ENCODE results near the gene BRCA2.

BRCA2 gene

DNA sequence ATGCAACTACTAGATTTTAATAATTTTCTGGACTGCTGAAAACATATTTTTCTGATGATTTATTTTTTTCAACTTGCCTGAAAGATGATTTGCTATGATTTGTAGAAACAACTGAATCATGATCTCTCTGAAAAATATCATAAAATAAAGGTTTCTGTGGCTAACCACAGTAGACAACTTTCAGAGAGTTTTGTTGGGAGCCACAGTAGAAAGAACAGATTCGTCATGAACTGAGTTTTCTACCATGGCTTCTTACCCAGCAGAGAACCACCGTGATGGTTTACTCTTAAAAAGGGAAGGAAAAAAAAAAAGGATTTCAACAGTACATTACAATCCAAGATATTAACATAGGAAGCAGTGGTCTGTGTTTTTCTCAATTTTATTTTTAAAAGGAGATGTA is 18.1 kb upstream of the BRCA2 start:
- Histone ChIP-seq H3K9me3 (ENCODE audit: insufficient read depth, low read depth, low read length) (no peaks in the 10 kb centered on the region), H3K9ac (ENCODE audit: low read depth, low read length) (no peak overlapping the region), H3K4me3 (ENCODE audit: low read length) (no peak overlapping the region), H3K4me1 (ENCODE audit: insufficient read depth, low read length) (no peaks in the 10 kb centered on the region; the same call in 1 of the 2 replicates), H3K36me3 (ENCODE audit: insufficient read depth, low read depth, low read length) (no peaks in the 10 kb centered on the region), H3K27me3 (ENCODE audit: insufficient read depth, low read length) (no peaks in the 10 kb centered on the region), H3K27ac (ENCODE audit: low read length) (no peak overlapping the region)

DNA sequence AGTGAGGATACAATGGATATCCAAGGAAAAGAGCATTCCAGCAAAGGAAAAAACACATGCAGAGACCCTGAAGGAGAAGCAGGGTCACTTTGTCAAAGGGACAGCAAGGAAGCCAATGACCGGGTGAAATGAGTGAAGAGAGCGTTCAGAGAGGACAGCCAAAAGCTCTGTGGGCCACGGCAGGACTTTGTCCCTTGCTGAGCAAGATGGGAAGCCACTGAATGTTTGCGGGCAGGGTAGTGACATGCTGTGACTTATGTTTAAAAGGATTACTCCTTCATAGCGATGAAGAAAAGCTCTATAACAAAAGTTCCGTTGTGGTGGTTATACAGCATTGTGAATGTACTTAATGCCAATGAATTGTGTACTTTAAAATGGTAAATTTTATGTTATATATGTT is 16.6 kb upstream of the BRCA2 start:
- H3K9me3 ChIP-seq (ENCODE audit: insufficient read depth, low read depth, low read length) = no peaks in the 10 kb centered on the region
- no peaks in the 10 kb centered on the region for H3K27me3 ChIP-seq (ENCODE audit: insufficient read depth, low read length)
- no peak overlapping the region for H3K4me3 ChIP-seq (ENCODE audit: low read length)
- no peak overlapping the region for H3K27ac ChIP-seq (ENCODE audit: low read length)
- H3K9ac ChIP-seq (ENCODE audit: low read depth, low read length) = no peak overlapping the region
- H3K36me3 ChIP-seq (ENCODE audit: insufficient read depth, low read depth, low read length) = no peaks in the 10 kb centered on the region
- no peaks in the 10 kb centered on the region; the same call in 1 of the 2 replicates for H3K4me1 ChIP-seq (ENCODE audit: insufficient read depth, low read length)

DNA sequence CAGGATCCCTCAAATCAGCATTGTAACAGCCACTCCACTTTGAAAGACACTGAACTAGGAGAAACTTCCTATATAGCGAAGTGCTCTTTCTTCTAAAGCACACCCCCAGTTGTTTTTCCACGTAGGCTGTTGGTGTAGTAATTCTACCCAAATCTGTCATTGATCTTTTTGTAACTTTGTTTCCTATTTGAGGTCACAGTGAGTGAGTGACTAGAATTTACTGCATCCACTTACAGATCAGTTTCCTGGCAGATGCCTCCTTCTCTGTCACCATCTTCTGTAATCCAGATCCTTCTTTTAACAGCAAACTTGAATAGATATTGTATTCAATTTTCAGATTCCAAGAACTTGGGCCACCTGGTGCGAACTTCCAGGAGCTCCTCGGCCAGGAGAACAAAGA is 15.4 kb upstream of the BRCA2 start:
- Histone ChIP-seq H3K4me3 (ENCODE audit: low read length) (no peak overlapping the region), H3K36me3 (ENCODE audit: insufficient read depth, low read depth, low read length) (no peaks in the 10 kb centered on the region), H3K9me3 (ENCODE audit: insufficient read depth, low read depth, low read length) (no peaks in the 10 kb centered on the region), H3K4me1 (ENCODE audit: insufficient read depth, low read length) (no peaks in the 10 kb centered on the region; the same call in 1 of the 2 replicates), H3K27me3 (ENCODE audit: insufficient read depth, low read length) (no peaks in the 10 kb centered on the region), H3K9ac (ENCODE audit: low read depth, low read length) (no peak overlapping the region), H3K27ac (ENCODE audit: low read length) (no peak overlapping the region)

DNA sequence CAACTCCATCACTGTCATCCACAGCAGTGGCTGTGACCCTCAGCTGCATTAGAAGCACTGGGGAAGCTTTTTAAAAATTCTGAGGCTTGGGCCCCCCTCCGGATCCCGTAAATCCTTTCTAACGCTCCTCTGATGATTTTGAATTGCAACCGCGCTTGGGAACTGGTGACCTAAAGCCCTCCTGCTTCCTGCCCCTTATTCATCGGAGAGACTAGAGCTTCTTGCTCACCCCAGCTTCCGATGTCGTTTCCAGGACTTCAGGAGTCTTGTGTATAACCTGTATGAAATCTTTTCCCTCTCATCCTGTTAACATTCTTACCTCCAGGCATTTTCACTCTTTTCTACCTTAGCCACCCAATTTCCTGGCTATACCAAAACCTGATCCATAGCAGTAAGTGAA is 14.9 kb upstream of the BRCA2 start:
- Histone ChIP-seq H3K27ac (ENCODE audit: low read length) (no peak overlapping the region), H3K4me1 (ENCODE audit: insufficient read depth, low read length) (no peaks in the 10 kb centered on the region; the same call in 1 of the 2 replicates), H3K36me3 (ENCODE audit: insufficient read depth, low read depth, low read length) (no peaks in the 10 kb centered on the region), H3K9me3 (ENCODE audit: insufficient read depth, low read depth, low read length) (no peaks in the 10 kb centered on the region), H3K27me3 (ENCODE audit: insufficient read depth, low read length) (no peaks in the 10 kb centered on the region), H3K9ac (ENCODE audit: low read depth, low read length) (no peak overlapping the region), H3K4me3 (ENCODE audit: low read length) (no peak overlapping the region)

DNA sequence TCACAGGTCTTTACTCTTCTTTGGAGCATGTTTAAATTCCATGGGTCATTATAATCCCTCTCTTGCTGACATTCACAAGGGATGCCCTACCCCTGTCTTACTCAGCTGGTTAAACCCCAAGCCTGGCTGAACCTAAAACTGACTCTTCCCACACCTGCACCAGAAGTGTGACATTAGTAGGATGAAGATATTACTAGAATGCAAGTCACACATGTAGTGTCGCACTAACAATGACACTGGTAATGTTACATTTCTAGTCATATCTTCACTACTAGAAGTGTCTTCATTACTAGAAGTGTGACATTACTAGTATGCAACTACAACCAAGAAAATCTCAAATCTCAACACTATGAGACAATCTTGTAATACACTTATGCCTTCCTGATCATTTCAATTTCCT is 14.4 kb upstream of the BRCA2 start:
- no peak overlapping the region for H3K27ac ChIP-seq (ENCODE audit: low read length)
- no peak overlapping the region for H3K4me3 ChIP-seq (ENCODE audit: low read length)
- no peak overlapping the region for H3K9ac ChIP-seq (ENCODE audit: low read depth, low read length)
- H3K9me3 ChIP-seq (ENCODE audit: insufficient read depth, low read depth, low read length) = no peaks in the 10 kb centered on the region
- H3K4me1 ChIP-seq (ENCODE audit: insufficient read depth, low read length) = no peaks in the 10 kb centered on the region; the same call in 1 of the 2 replicates
- no peaks in the 10 kb centered on the region for H3K36me3 ChIP-seq (ENCODE audit: insufficient read depth, low read depth, low read length)
- H3K27me3 ChIP-seq (ENCODE audit: insufficient read depth, low read length) = no peaks in the 10 kb centered on the region

DNA sequence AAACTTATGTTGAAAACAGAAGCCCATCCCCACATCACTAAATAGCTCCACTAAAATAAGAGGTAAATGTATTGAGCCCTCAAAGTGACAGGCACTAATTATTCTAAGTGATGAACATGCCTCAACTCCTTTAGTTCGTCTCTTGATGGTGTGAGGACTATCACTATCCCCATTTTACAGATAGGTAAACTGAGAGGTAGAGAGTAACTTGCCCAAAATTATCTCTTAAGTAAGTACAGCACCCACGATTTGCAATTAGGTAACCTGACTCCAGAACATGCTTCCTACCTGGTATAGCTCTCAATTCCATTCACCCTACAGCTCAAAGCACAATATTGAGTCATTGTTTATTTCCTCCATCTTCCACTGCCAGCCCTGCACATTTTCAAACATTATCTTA is 12.8 kb upstream of the BRCA2 start:
- no peaks in the 10 kb centered on the region; the same call in 1 of the 2 replicates for H3K4me1 ChIP-seq (ENCODE audit: insufficient read depth, low read length)
- no peak overlapping the region for H3K4me3 ChIP-seq (ENCODE audit: low read length)
- H3K27ac ChIP-seq (ENCODE audit: low read length) = no peak overlapping the region
- H3K9me3 ChIP-seq (ENCODE audit: insufficient read depth, low read depth, low read length) = no peaks in the 10 kb centered on the region
- H3K27me3 ChIP-seq (ENCODE audit: insufficient read depth, low read length) = no peaks in the 10 kb centered on the region
- H3K9ac ChIP-seq (ENCODE audit: low read depth, low read length) = no peak overlapping the region
- H3K36me3 ChIP-seq (ENCODE audit: insufficient read depth, low read depth, low read length) = no peaks in the 10 kb centered on the region

DNA sequence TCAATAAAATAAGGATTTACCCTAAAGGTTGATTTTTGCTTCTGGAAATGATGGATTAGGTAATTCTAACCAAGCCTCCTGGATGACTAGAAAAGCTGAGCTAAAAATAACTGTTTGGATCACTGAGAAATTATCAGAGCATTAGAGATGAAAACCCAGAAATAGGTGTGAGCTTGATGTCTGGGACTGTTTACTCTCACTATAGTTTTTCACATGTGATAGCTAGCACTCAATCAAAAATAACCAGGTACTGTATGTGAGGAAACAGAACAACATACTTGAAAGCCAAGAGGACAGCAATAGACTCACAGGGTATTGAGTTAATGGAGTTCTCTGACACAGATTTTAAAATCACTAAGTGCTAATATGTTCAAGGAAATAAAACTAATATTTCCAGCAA is 9.7 kb upstream of the BRCA2 start:
- Histone ChIP-seq H3K27ac (ENCODE audit: low read length) (no peak overlapping the region), H3K9ac (ENCODE audit: low read depth, low read length) (no peak overlapping the region), H3K4me3 (ENCODE audit: low read length) (no peak overlapping the region), H3K4me1 (ENCODE audit: insufficient read depth, low read length) (no peaks in the 10 kb centered on the region), H3K36me3 (ENCODE audit: insufficient read depth, low read depth, low read length) (no peaks in the 10 kb centered on the region), H3K9me3 (ENCODE audit: insufficient read depth, low read depth, low read length) (no peaks in the 10 kb centered on the region), H3K27me3 (ENCODE audit: insufficient read depth, low read length) (no peaks in the 10 kb centered on the region)

DNA sequence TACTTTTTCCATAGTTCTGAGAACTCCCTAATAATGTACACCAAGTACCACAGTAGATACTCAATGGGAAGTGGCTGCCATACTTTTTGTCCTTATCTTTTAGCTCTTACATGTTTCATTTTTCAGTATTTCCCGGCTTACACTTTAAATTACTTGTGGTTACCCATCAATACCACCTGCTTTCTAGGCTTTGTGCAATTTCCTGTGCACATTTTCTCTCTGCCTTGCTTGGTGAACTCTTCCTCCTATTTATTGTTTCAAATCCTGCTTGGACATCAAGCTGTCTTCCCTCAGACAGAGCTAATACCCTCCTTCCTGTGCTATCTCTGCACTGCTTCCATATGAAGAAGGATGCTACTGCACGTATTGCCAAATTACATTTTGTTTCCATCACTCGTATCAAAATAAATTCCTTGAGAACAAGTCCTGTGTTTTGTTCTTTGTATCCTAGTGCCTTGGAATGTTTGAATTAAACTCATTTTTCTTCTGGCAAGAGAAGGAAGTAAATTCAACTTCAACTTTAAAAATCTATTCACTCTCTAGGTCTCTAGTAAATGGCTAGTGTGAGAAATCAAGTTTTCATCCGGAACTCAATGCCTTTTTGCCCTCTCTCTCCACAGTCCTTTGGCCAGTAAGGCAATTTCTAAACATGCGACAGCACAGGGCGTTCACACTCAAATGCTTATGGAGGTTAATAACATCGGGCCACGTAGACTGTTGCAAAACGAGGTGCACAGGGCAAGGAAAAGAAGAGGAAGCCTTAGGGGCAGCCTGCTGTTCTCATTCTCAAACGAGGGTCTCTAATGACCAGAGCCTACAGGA is 5.8 kb upstream of the BRCA2 start:
- H3K36me3 ChIP-seq (ENCODE audit: insufficient read depth, low read depth, low read length) = no peaks in the 10 kb centered on the region
- H3K9me3 ChIP-seq (ENCODE audit: insufficient read depth, low read depth, low read length) = no peaks in the 10 kb centered on the region
- H3K4me1 ChIP-seq (ENCODE audit: insufficient read depth, low read length) = no peaks in the 10 kb centered on the region
- H3K27ac ChIP-seq (ENCODE audit: low read length) = no peak overlapping the region
- H3K4me3 ChIP-seq (ENCODE audit: low read length) = no peak overlapping the region
- H3K9ac ChIP-seq (ENCODE audit: low read depth, low read length) = no peak overlapping the region
- H3K27me3 ChIP-seq (ENCODE audit: insufficient read depth, low read length) = no peaks in the 10 kb centered on the region

DNA sequence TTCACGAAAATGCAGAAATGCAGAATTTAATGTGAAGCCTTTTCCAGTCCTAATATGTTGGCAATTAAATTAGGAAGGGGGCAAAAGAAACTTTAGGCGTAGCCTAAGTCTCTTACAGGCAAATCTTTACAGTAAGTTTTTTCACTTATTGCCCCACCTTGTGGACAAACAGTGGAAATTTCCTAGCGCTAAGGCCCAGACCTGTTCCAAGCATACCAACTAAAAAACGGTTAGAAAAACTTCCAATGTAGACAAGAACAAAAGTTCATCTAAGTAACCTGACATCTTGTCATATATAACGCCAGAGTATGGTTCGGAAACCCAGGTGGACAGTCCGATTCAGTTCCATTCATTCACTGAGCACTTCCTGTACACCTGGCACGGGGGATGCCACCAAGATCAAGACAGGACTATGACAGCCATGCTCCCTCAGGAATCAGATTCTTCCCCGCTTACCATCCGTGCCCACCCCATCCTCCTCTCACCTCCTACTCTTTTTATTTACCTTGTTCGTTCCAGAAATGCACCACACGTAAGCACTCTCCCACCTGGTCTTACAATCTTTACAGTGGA is 5.1 kb upstream of the BRCA2 start:
- H3K9ac ChIP-seq (ENCODE audit: low read depth, low read length) = no peak overlapping the region
- no peaks in the 10 kb centered on the region for H3K9me3 ChIP-seq (ENCODE audit: insufficient read depth, low read depth, low read length)
- no peaks in the 10 kb centered on the region for H3K36me3 ChIP-seq (ENCODE audit: insufficient read depth, low read depth, low read length)
- H3K27me3 ChIP-seq (ENCODE audit: insufficient read depth, low read length) = no peaks in the 10 kb centered on the region
- no peak overlapping the region for H3K4me3 ChIP-seq (ENCODE audit: low read length)
- H3K4me1 ChIP-seq (ENCODE audit: insufficient read depth, low read length) = no peaks in the 10 kb centered on the region
- H3K27ac ChIP-seq (ENCODE audit: low read length) = no peak overlapping the region

DNA sequence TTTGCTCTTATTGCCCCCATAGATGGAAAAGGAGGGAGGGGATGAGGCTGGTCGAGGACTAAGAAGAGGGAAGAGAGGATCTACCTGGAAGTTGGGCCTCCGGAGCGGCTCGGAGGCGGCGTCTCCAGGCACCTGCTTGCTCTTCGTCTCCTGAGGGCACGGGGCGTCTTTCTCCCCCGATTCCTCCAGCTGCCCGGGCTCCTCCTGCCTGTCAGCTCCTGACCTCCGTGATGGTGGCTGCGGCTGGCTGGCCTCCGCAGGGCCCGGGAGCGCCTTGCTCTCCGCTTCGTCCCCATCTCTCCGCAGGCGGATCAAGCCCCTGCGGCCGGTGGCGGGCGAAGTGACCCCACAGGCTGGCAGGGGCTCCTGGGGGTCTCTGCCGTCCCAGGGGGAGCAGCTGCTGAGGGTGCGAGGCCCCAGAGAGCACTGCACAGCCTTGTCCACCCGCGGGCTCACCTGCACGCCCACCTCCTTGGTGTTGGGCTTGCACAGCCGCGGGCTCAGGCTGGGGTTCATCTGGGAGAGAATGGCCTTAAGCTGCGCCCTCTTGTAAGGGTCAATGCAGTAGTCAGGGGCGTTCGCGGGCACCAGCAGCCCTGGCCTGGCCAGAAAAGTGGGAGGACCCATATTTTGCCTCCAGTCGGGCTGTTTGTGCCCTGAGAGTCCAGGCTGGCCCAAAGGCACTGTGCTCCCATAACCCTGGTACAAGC is 4.0 kb upstream of the BRCA2 start:
- Histone ChIP-seq H3K4me3 (ENCODE audit: low read length) (no peak overlapping the region), H3K4me1 (ENCODE audit: insufficient read depth, low read length) (no peaks in the 10 kb centered on the region; the same call in 1 of the 2 replicates), H3K9me3 (ENCODE audit: insufficient read depth, low read depth, low read length) (no peaks in the 10 kb centered on the region), H3K27ac (ENCODE audit: low read length) (no peak overlapping the region), H3K36me3 (ENCODE audit: insufficient read depth, low read depth, low read length) (no peaks in the 10 kb centered on the region), H3K9ac (ENCODE audit: low read depth, low read length) (no peak overlapping the region), H3K27me3 (ENCODE audit: insufficient read depth, low read length) (no peaks in the 10 kb centered on the region)

DNA sequence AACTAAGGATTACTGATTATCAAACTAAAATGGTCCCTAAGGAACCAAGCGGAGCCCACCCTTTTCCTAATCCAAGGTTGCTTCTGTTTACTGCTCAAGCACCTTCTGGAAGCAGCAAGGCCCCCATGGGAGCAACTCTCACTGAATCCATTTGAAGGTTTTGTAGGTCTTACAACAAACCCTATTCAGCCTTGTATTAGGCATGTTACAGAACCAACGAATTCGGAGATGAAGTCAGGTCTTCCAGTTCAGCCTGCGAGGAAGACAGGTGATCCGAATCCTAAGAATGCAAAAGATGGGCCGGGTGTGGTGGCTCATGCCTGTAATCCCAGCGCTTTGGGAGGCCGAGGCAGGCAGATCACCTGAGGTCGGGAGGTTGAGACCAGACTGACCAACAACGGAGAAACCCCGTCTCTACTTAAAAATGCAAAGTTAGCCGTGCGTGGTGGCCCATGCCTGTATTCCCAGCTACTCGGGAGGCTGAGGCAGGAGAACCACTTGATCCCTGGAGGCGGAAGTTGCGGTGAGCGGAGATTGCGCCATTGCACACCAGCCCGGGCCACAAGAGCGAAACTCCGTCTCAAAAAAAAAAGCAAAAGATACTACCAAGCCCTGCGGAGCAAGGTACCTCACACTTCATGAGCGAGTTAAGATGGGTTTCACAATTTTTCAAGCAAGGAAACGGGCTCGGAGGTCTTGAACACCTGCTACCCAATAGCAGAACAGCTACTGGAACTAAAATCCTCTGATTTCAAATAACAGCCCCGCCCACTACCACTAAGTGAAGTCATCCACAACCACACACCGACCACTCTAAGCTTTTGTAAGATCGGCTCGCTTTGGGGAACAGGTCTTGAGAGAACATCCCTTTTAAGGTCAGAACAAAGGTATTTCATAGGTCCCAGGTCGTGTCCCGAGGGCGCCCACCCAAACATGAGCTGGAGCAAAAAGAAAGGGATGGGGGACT is 754 bp upstream of the BRCA2 start:
- no peaks in the 10 kb centered on the region; the same call in 1 of the 2 replicates for H3K4me1 ChIP-seq (ENCODE audit: insufficient read depth, low read length)
- no peaks in the 10 kb centered on the region for H3K9me3 ChIP-seq (ENCODE audit: insufficient read depth, low read depth, low read length)
- H3K9ac ChIP-seq (ENCODE audit: low read depth, low read length) = peak overlapping the region; percentile 95
- peaks cover 14% of the 10 kb centered on the region for H3K36me3 ChIP-seq (ENCODE audit: insufficient read depth, low read depth, low read length)
- H3K27ac ChIP-seq (ENCODE audit: low read length) = peak overlapping the region; percentile 78
- peak overlapping the region; percentile 88 for H3K4me3 ChIP-seq (ENCODE audit: low read length)
- no peaks in the 10 kb centered on the region for H3K27me3 ChIP-seq (ENCODE audit: insufficient read depth, low read length)
